Cardiac septum (tissue), 1 donor: ENCODE data around the gene CNGB1. TPM values are rescaled to one million over a fixed set of nuclear protein-coding genes. Genes with fewer than 3 reads are reported as not detected.
A peak's percentile ranks its signal among the peaks of the same experiment; 100 is the strongest.
"Not testable (repeated sequence)": the region's sequence is repeated elsewhere in the genome, so short reads cannot be mapped to it uniquely, and the experiment has no call there.

Experiments used
- DNase-seq: peaks from one replicate; pipeline ENCODE4 v3.0.0-alpha.2; 2020; ENCODE audit warnings: low spot score
- intact Hi-C: fragments of 100-400 bp; cut with DNase I; formaldehyde crosslinking; loops from one replicate; pipeline ENCODE4 v1.14.0; 2022
- total RNA-seq: library from RNA; stranded (reverse); fragmentation: NEBNext Ultra II Directional; extraction: Animal tissue kit (Norgen Biotek cat#: 25700); gene quantifications from one replicate; pipeline ENCODE4 v1.2.1, GENCODE V29; 2021
- donor health status: DM: no; HTN: no; CAD: no.

CNGB1 gene
- total RNA-seq, 1 donor from 2014 or later = not detected

DNA sequence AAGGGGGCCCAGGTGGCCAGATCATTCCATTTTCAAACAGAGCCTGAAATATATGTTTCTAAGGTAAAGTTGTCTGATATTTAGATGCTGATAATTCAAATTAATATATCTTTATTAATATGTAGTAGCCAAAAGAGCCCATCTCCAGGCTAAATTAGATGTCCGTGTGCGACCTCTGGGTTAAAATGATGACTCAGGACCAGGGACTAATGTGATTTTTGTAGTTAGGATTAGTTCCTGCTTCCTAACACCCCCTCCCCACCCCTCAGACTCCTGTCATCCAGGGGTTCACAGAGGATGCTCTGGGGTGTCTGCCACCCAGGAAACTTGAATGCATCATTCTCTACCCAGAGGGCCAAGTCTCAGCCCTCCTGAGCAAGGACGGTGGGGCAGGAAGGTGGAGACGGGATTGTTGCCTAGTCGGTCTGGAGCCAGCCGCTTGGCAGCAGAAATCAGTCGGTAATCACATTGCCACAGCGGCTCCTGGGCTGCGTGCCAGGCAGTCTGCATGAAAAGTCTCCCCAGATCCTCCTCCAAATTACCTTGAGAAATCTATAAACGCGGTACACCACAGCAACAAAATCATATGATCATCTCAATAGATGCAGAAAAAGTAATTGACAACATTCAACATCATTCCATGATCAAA lies 29.8 kb downstream of the CNGB1 start:
- no peak for DNase-seq
- intact Hi-C loops = no loop called here

DNA sequence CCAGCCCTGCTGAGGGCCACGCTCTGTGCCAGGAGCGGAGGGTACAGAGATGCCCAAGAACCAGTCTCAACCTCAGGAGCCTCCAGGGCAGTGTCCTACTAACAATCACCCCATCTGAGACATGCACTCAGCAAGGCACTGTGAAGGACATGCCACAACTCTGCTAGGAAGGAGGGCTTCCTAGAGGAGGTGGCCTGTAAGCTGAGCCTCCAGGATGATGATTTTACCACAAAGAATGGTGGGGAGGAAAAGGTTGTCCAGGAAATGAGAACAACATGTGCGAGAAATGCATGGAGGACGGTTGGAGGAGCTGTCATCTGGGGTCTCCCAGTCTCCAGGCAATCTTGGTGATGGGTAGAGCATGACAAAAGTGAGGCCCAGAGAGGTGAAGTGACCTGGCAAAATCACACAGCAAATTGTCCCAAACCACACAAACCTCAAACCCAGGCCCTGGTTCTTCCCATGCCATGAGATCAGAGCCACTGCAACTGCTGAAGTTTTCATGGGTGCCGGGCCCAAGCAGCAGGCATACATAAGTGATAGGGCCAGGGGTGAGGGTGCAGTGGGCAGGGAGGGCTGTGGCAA lies 30.5 kb downstream of the CNGB1 start:
- no peak for DNase-seq
- intact Hi-C loops = no loop called here

DNA sequence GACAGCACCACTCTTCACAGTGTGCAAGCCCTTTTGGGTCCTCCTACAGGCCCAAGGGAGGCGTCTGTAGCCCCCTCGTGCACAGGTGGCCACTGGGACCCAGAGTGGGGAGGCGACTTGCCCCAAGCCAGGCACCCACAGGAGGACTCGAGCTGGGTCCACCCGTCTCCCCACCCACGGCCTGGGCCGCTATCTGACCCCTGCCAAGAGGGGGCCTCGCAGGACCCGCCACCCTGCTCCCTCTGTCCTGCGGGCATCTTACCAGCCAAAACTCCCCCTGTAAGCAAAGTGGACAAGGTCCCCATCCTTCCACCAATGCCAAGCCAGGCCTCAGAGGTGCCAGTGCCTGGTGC lies 31.1 kb downstream of the CNGB1 start:
- DNase-seq = no peak
- intact Hi-C loops = loop anchor here (5.0 kb wide), 1 partner anchor 47 kb away; no protein-coding TSS in a partner anchor

DNA sequence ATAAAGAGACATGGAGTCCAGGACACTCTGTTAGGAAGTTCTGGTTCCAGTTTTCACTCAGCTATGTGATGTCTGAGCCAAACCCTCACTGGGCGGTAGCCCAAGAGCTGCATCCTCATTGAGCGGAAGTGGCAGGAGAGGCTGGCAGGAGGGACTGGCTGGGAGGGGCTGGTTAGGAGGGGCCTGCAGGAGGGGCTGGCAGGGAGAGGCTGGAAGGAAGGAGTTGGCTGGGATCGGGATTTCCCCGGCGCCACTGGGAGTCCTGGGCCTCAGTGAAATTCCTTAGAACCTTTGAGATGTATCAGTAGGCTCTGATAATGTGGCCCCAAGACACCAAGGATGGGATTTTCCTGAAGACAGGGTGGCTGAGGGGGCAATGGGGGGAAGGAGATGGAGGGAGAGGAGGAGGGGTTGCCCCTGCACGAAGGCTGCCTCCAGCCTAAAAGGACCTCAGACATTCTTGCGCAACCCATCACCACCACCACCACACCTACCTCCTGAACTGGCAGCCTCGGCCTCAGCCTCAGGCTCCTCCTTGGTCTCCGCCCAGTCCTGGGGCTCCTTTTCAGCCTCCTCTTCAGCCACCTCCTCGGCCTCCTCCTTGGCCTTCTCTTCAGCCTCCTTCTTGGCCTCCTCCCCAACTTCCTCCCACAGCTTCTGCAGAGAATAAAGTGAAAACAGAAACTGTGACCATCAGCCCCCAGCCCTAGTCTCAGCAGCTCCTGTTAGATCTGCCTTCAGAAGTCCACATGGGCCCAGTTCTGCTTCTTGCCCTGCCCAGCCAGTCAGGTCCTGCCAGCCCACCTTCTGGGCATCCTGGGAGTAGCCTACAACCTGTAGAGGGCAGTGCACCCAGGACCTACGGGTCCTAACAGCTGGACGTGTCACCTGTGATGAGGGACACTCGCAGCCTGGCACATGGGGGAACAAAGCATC lies 31.7 kb downstream of the CNGB1 start:
- intact Hi-C loops = loop anchor here (5.0 kb wide), 1 partner anchor 48 kb away; no protein-coding TSS in a partner anchor
- peak; percentile 84 for DNase-seq

DNA sequence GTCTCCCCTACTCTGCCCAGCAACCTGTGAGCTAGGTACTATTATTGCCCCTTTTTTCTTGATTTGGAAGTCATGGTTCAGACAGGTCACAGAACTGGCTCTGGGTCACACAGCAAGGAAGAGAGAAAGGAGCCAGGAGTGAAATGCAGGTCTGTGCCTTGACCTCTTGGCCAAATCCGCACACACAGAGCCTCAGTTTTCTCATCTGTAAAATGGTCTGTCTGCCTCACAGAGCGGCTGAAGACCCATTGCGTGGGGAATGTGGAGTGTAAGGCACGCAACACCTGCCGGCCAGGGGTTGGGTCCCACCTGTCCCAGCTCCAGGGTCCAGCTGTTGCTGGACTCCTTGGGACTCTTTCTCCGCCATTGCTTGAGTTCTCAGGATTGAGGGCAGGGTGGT lies 32.4 kb downstream of the CNGB1 start:
- intact Hi-C loops = loop anchor here (5.0 kb wide), 1 partner anchor 49 kb away; no protein-coding TSS in a partner anchor
- DNase-seq = no peak

DNA sequence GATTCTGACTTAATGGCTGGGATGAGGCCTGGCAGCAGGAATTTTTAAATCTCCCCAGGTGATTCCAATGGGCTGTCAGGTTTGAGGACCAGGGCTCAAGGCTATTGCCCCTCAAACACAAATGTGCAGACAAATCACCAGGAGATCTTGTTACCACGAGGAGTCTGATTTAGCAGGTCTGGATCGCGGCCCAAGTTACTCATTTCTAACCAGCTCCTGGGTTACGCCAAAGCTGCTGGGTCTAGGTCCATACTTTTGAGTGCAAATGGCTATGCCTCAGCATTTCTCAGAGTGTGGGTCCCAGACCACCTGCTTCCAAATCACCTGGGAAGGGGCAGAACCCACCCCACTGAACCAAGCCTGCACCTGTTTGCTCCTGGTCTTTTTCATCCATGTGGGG lies 33.1 kb downstream of the CNGB1 start:
- DNase-seq = no peak
- intact Hi-C loops = loop anchor here (5.0 kb wide), 1 partner anchor 49 kb away; no protein-coding TSS in a partner anchor

DNA sequence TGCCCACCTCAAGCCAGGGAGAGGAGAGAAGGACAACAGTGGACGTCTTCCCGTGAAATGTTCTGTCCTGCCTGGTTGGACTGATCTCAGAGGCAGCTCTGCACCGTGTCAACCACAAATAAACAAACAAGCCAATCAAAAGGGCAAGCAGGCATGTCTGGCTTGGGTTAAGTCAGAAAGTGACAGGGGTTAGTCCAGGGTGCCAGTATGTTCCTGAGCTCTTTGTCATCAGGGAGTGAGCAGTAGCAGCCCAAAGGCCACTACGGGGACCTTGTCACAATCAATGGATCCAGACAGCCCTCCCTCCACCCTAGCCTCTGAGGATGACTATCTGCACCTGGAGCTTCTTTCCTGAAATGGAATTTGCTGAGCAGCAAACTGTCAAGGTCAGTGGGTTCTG lies 35.0 kb downstream of the CNGB1 start:
- DNase-seq = no peak
- intact Hi-C loops = loop anchor here (5.0 kb wide), 1 partner anchor 51 kb away; no protein-coding TSS in a partner anchor

DNA sequence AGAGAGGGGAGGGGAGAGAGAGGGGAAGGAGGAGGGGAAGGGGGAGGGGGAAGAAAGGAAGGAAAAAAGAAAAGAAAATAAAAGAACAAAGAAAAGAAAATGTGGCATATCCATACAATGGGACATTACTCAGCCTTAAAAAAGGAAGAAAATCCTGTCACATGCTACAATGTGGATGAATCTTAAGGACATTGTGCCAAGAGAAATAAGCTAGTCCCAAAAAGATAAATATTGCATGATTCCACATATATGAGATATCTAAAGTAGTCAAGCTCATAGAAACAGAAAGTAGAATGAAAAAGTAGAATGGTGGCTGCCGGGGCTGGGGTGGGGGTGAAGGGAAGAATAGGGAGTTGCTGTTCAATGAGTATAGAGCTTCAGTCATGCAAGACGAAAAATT lies 40.4 kb downstream of the CNGB1 start:
- no peak for DNase-seq
- intact Hi-C loops = no loop called here

DNA sequence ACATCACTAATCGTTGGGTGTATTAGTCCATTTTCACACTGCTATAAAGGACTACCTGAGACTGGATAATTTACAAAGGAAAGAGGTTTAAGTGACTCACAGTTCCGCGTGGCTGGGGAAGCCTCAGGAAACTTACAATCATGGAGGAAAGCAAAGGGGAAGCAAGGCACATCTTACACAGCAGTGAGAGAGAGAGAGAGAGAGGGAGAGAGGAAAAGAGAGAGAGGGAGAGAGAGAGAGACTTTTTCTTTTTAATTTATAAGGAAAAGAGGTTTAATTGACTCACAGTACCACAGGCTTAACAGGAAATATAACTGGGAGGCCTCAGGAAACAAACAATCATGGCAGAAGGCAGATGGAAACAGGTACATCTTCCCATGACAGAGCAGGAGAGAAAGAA lies 41.7 kb downstream of the CNGB1 start:
- intact Hi-C loops = no loop called here

DNA sequence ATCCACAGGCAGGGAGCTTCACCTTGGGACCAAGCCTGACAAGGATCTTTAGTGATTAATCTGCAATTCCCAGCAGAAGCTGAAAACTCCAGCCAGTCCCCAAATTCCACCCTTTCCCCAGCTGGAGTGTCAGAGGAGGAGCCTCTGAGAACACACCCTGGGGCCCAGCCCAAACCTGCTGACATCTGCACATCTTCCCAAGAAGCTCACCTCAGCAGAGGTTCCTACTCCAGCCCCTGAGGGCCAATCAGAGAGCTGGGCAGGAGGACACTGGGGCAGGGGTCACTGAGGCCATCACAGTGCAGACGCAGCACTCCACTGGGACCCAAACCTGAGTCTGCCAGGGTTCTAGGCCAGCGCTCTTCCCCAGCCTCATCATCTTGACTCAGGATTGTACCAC lies 44.9 kb downstream of the CNGB1 start:
- intact Hi-C loops = no loop called here
- no peak for DNase-seq

More for the DNA sequence above, 41.7 kb downstream of the CNGB1 start:
- no peak for DNase-seq

DNA sequence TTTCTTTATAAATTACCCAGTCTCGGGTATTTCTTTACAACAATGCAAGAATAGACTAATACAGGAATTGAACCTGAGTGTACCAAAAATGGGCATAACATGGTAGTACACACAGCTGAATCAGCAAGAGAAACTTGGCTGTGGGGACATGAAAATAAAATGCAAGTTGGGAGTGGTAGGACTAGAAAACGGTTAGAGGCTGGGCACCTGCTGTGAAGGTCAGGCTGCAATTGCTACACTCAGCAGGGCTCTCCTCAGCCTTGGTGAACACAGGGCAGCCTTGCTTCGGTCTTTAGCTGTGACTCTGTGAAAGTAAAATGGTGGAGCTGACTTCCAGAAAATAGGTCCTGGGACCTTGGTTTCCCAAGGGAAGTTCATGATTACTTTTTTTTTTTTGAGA lies 45.6 kb downstream of the CNGB1 start:
- no peak for DNase-seq
- intact Hi-C loops = no loop called here

DNA sequence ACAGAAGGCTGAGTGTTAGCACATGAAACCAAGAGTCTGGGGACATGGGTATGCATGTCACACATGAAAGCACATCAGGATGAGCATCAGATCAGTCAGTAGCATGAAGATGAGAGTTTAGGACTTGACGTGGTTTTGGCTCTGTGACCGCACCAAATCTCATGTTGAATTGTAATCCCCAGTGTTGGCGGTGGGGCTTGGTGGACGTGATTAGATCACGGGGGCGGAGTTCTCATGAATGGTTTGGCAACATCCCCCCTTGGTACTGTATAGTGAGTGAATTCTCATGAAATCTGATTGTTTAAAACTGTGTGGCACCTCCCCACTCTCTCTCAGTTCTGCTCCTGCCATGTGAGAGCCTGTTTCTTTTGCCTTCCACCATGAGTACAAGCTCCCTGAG lies 46.4 kb downstream of the CNGB1 start:
- intact Hi-C loops = no loop called here

DNA sequence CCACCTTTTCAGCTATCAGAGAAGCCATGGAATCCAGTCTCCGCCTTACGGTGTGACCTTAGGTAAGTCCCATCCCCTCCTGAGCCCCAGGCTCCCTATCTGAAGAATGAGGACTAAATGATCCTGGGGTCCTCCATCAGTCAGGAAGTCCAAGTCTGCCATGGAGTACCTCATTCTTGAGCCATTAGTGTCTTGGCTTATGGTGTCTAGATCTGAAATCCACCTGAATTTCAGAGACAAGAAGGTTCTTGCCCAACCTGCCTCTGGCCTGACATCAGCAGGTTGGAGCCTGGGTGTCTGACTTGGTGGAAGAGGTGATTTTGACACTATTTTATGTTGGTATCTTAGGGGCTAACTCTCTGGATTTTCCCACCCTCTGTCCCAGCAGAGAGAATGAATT lies 47.1 kb downstream of the CNGB1 start:
- DNase-seq = no peak
- intact Hi-C loops = no loop called here

More for the DNA sequence above, 46.4 kb downstream of the CNGB1 start:
- DNase-seq = no peak

DNA sequence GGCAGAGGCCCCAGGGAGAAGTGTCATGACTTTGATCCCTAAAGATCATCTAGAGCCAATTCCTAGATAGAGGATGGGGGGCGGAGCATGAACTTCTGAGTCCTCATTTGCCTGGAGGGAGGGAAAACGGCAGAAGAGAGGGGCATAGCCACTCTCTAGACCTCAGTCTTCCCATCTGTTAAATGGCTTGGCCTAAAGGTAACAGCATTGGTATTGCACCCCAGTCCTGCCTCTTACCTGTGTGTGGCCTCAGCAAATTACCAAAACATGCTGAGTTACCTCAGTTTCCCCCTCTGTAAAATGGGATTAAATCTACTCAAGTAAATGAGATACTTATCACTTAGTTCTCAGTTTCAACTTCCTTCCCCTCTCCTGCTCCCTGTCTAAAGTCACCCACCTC lies 47.5 kb downstream of the CNGB1 start:
- intact Hi-C loops = no loop called here
- no peak for DNase-seq

DNA sequence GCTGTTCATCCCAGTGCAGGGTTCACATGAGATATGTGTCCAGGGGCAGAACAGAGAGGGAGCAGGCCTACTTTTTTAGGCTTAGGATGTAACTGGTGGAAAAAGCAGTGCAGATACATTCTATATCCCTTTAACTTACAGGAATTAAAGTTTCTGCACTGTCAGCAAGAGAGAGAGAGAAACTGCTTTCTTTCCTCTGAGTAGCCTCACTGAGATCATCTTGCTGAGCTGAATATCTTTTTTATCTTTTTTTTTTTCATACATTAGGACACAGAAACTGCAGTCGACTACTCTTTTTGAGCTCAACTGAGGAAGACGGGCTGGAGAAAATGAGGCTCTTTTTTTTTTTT lies 50.1 kb downstream of the CNGB1 start:
- DNase-seq = no peak
- intact Hi-C loops = no loop called here

DNA sequence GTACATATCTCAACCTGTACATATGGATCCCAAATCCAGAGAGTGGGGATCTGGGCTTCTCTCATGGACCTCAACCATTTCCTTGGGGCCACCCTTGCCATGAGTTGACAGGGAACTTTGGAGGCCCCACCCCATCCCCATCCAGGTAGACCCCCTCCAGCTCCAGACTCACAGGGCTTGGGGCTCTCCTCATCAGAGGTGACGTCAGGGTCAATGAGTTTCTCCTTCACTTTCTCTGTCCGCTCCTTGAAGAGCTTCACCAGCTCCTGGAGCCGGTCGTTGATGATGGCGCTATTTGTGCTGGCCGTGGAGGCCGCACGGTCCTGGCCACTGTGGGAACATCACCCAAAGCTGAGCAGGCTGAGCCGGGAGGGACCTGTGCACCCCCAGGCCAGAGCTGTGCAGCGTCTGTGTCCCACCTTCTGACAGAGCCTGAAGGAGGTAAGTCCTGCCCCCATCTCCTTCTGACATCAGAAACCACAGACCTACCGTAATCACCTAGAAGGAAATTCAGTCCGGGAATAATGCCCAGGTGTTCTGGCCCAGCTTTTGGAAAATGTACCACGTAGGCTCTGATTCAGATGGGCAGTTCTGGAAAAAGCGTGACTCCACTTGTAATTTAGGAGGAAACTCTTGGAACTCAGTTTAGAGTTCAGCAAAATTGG lies 50.6 kb downstream of the CNGB1 start:
- intact Hi-C loops = no loop called here
- no peak for DNase-seq

DNA sequence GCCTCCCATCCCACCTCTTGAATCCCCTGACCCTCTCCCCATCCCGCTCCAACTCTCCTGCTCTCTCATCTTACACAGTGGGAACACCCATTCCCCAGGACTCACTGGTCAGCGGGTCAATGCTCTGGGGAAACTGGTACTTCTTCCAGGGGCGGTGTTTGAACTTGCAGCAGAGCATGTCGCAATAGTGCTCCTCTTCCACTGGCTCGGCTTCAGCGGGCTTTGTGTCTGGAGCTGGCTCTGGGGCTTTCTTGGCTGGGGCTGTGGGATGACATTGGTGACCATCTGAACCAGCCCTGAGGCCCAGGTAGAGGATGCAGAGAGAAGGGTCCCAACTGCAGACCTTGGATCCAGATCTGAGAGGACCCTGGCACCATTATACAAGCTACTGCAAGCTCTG lies 51.9 kb downstream of the CNGB1 start:
- no peak for DNase-seq
- intact Hi-C loops = no loop called here

DNA sequence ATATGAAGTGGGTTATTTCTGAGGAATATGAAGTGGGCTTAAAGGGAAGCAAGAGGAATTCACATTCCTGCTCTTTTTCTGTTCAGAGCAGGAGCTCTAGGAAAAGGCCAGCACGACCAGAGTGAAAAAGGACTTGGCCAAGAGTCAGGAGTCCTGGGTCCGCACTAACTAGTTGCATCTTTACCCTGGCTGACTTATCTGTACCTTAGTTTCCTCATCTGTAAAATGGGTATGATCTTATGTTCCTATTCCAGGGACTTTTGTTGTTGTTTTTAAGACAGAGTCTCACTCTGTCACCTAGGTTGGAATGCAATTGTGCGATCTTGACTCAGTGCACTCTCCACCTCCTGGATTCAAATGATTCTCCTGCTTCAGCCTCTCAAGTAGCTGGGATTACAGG lies 52.5 kb downstream of the CNGB1 start:
- intact Hi-C loops = no loop called here
- no peak for DNase-seq

DNA sequence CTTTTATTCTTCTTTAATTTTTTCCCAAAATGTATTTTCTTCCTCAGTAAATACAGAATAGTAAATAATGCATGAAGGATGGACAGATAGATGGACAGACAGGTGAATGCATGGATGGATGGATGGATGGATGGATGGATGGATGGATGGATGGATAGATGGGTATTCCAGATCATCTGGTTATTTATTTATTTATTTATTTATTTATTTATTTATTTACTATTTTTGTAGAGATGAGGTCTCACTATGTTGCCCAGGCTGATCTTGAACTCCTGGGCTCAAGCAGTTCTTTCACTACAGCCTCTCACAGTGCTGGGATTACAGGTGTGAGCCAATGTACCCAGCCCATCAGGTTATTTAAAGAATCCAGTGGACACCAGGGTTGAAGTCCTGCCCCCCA lies 53.0 kb downstream of the CNGB1 start:
- intact Hi-C loops, DNase-seq: not testable (repeated sequence)

DNA sequence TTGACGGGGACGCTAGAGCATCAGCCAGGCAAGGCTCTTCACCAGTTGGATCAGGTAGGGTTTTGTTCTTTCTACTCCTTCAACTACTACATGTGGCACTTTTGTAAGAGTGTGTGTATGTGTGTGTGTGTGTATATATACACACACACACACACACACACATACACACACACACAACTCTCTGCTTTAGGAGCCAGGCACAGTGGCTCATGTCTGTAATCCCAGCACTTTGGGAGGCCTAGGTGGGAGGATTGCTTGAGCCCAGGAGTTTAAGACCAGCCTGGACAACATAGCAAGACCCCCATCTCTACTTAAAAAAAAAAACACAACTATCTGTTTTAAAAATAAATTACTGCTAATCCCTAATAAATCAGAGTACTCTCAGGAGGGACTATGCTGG lies 53.4 kb downstream of the CNGB1 start:
- intact Hi-C loops, DNase-seq: not testable (repeated sequence)
